Measurements from ENCODE around the gene SH3TC1.

GRCh38 chr4:8160572-8160971 is 38.5 kb upstream of the SH3TC1 start:
- TF ChIP-seq YY1 (IDR thresholded peaks at IDR 0.05; ENCODE audit: insufficient read depth, insufficient read length) (no peak), ZNF274 (IDR thresholded peaks at IDR 0.05; ENCODE audit: low read depth, low read length) (no peak), SUZ12 (IDR thresholded peaks at IDR 0.05; ENCODE audit: extremely low read depth, insufficient read depth, insufficient read length) (no peak)

All from NT2/D1 (cell line).